Caco-2 (cell line): Measurements from ENCODE around the gene PRSS27. TPM values are rescaled to one million over a fixed set of nuclear protein-coding genes. Genes with fewer than 3 reads are reported as not detected.
A peak's percentile ranks its signal among the peaks of the same experiment; 100 is the strongest.

ENCODE experiments used
- BruUV-seq: library from RNA; stranded (reverse); fragments of 400-500 nt; replicated peaks from 2 replicates; lab custom pipeline; 2021; lab: Mats Ljungman, UMichigan
- CTCF ChIA-PET: fragments of 300-600 bp; sonication (Branson Sonifier 250); formaldehyde crosslinking; loops from one replicate; lab custom pipeline; 2022; ENCODE audit warnings: antibody characterized with exemption; lab: Charles Lee
- POLR2A ChIA-PET: fragments of 300-600 bp; sonication (Branson Sonifier 250); formaldehyde crosslinking; loops from one replicate; lab custom pipeline; 2022; ENCODE audit warnings: antibody characterized with exemption; lab: Charles Lee
- DNase-seq, 2 experiments: peaks; one replicate each; pipeline versions ENCODE4 v3.0.0 to v3.0.0-alpha.2; 2020 to 2022
- H3K27me3 ChIP-seq: replicated peaks from 2 replicates; pipeline ENCODE4 v1.6.0; 2011; ENCODE audit warnings: low read length; ENCODE audit not compliant: control insufficient read depth, insufficient read depth
- H3K36me3 ChIP-seq: 2 replicates; pipeline ENCODE4 v1.5.1; 2011; ENCODE audit warnings: low read length; ENCODE audit not compliant: control insufficient read depth, insufficient read depth
- H3K4me1 ChIP-seq: fragments of 250-450 bp; sonication (Bioruptor Pico); 2 replicates; pipeline ENCODE4 v1.5.1; 2020; ENCODE audit warnings: mild to moderate bottlenecking
- H3K4me3 ChIP-seq: 2 replicates; pipeline ENCODE4 v1.5.1; 2011; ENCODE audit warnings: low read depth, mild to moderate bottlenecking, control low read depth, low read length
- H3K9me3 ChIP-seq: fragments of 250-450 bp; sonication (Bioruptor Pico); 2 replicates; pipeline ENCODE4 v1.5.1; 2020; ENCODE audit warnings: mild to moderate bottlenecking, moderate library complexity
- H3K27ac Mint-ChIP-seq: one replicate; pipeline ENCODE4 v1.8.0; 2022; ENCODE audit warnings: mixed read lengths; ENCODE audit not compliant: unreplicated experiment
- H3K27me3 Mint-ChIP-seq: one replicate; pipeline ENCODE4 v1.8.0; 2022; ENCODE audit warnings: mixed read lengths; ENCODE audit not compliant: insufficient read depth, unreplicated experiment
- H3K36me3 Mint-ChIP-seq: one replicate; pipeline ENCODE4 v1.8.0; 2022; ENCODE audit warnings: mild to moderate bottlenecking, mixed read lengths; ENCODE audit not compliant: insufficient read depth, unreplicated experiment
- H3K4me1 Mint-ChIP-seq: one replicate; pipeline ENCODE4 v1.8.0; 2022; ENCODE audit warnings: low read depth, mixed read lengths; ENCODE audit not compliant: unreplicated experiment
- H3K4me3 Mint-ChIP-seq: one replicate; pipeline ENCODE4 v1.8.0; 2022; ENCODE audit warnings: mild to moderate bottlenecking, moderate library complexity, mixed read lengths; ENCODE audit not compliant: unreplicated experiment
- H3K9me3 Mint-ChIP-seq: one replicate; pipeline ENCODE4 v1.8.0; 2022; ENCODE audit warnings: mixed read lengths; ENCODE audit not compliant: unreplicated experiment
- CTCF ChIP-seq, 2 experiments: fragments of 200-600 bp in 1 of 2; IDR thresholded peaks; 1 replicate in 1 of 2; 2 replicates in 1 of 2; pipeline versions ENCODE4 v1.5.1 to v1.8.0; 2011 to 2022; ENCODE audit warnings: antibody characterized with exemption in 1 of 2, control low read depth in 1 of 2, inconsistent platforms in 1 of 2, low read depth in 1 of 2, low read length in 1 of 2, mild to moderate bottlenecking in 1 of 2, moderate library complexity in 1 of 2; ENCODE audit not compliant: insufficient read depth in 1 of 2, severe bottlenecking in 1 of 2, unreplicated experiment in 1 of 2
- intact Hi-C: fragments of 100-400 bp; cut with micrococcal nuclease; formaldehyde crosslinking; loops from one replicate; pipeline ENCODE4 v1.10.0; 2022; ENCODE audit not compliant: unreplicated experiment
- total RNA-seq: library from RNA; stranded (reverse); gene quantifications from 2 replicates; pipeline ENCODE4 v1.2.3, GENCODE V29; 2022

Gene PRSS27
- total RNA-seq, 1 experiment from 2014 or later: 1.1 TPM

- Mint-ChIP-seq H3K4me1 (no peaks in the 10 kb centered on the region), H3K27ac (no peak overlapping the region), H3K27me3 (peaks cover 3% of the 10 kb centered on the region), H3K9me3 (no peaks in the 10 kb centered on the region), H3K36me3 (no peaks in the 10 kb centered on the region), H3K4me3 (peak overlapping the region; percentile 70)
- DNase-seq: peak; percentile 88 to 90
- H3K9me3 ChIP-seq: no peaks in the 10 kb centered on the region
- POLR2A ChIA-PET: no interaction called here
- peaks cover 25% of the 10 kb centered on the region for H3K4me1 ChIP-seq
- intact Hi-C loops: loop anchor here (1.0 kb wide), 1 partner anchor 31 kb away; the partner anchor contains the start of gene SRRM2
- TF ChIP-seq CTCF (IDR thresholded peaks at IDR 0.05; ENCODE audit: insufficient read depth in 1 of 2, low read depth in 1 of 2, low read length in 1 of 2, severe bottlenecking in 1 of 2, unreplicated experiment in 1 of 2): peak; percentile 40 to 69
- CTCF ChIA-PET: interaction anchor here (0.7 kb wide), 1 partner anchor 59 kb away, joined by 6 read pairs; no protein-coding TSS in a partner anchor
- H3K4me3 ChIP-seq: peak overlapping the region; percentile 69
- no peaks in the 10 kb centered on the region for H3K27me3 ChIP-seq
- no TSS peak for BruUV-seq
- no peaks in the 10 kb centered on the region for H3K36me3 ChIP-seq
Measured at GRCh38 chr16:2720719-2721633, 952 bp upstream of the PRSS27 start.

- peak; percentile 64 to 71 for DNase-seq
- no peaks in the 10 kb centered on the region for H3K4me1 Mint-ChIP-seq
- H3K36me3 Mint-ChIP-seq: no peaks in the 10 kb centered on the region
- Histone ChIP-seq H3K36me3 (no peaks in the 10 kb centered on the region), H3K4me1 (peaks cover 25% of the 10 kb centered on the region), H3K9me3 (no peaks in the 10 kb centered on the region), H3K4me3 (no peak overlapping the region), H3K27me3 (no peaks in the 10 kb centered on the region)
- peak overlapping the region; percentile 70 for H3K4me3 Mint-ChIP-seq
- no TSS peak for BruUV-seq
- intact Hi-C loops: no loop called here
- peaks cover 6% of the 10 kb centered on the region for H3K27me3 Mint-ChIP-seq
- no peak for TF ChIP-seq CTCF (IDR thresholded peaks at IDR 0.05; ENCODE audit: insufficient read depth in 1 of 2, low read depth in 1 of 2, low read length in 1 of 2, severe bottlenecking in 1 of 2, unreplicated experiment in 1 of 2)
- H3K9me3 Mint-ChIP-seq: no peaks in the 10 kb centered on the region
- ChIA-PET CTCF (interaction anchor here (0.7 to 0.8 kb wide), 2 partner anchors 37 to 59 kb away, joined by 3 read pairs; partner anchors contain the start of gene KCTD5), POLR2A (no interaction called here)
- H3K27ac Mint-ChIP-seq: no peak overlapping the region
Measured at GRCh38 chr16:2719328-2720063, 528 bp downstream of the PRSS27 start.
